ENCODE results near the gene CLIC6.
A peak's percentile ranks its signal among the peaks of the same experiment; 100 is the strongest.

Gene CLIC6

DNA sequence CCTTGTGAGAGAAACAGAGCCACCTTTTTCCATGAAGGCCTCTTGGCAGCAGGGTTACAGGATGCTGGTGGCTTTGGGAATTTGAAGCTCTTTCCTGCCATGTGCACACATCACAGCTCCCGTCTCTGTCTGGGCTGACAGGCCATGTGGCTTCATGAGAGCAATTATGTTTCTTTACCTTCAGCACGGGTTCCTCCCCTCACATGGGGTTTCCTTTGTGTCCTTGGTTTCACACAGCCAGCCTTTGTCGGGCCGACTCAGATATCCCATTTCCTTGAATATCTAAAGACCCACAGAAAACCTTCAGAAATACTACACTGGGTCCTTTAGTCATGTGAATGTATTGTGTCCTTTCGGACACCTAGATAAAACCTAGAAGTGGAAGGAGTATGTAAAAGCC lies 7.1 kb downstream of the CLIC6 start:
- in situ Hi-C loops (cut with MboI; ENCODE audit: low sequenced_read_pairs, unreplicated experiment), result no loop called here
- TF ChIP-seq, protein P1, sequence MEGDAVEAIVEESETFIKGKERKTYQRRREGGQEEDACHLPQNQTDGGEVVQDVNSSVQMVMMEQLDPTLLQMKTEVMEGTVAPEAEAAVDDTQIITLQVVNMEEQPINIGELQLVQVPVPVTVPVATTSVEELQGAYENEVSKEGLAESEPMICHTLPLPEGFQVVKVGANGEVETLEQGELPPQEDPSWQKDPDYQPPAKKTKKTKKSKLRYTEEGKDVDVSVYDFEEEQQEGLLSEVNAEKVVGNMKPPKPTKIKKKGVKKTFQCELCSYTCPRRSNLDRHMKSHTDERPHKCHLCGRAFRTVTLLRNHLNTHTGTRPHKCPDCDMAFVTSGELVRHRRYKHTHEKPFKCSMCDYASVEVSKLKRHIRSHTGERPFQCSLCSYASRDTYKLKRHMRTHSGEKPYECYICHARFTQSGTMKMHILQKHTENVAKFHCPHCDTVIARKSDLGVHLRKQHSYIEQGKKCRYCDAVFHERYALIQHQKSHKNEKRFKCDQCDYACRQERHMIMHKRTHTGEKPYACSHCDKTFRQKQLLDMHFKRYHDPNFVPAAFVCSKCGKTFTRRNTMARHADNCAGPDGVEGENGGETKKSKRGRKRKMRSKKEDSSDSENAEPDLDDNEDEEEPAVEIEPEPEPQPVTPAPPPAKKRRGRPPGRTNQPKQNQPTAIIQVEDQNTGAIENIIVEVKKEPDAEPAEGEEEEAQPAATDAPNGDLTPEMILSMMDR (IDR thresholded peaks at IDR 0.05; ENCODE audit: borderline replicate concordance, control extremely low read depth, extremely low read depth, insufficient read depth, missing control alignments), result no peak
- DNase-seq (ENCODE audit: low spot score), result no peak

DNA sequence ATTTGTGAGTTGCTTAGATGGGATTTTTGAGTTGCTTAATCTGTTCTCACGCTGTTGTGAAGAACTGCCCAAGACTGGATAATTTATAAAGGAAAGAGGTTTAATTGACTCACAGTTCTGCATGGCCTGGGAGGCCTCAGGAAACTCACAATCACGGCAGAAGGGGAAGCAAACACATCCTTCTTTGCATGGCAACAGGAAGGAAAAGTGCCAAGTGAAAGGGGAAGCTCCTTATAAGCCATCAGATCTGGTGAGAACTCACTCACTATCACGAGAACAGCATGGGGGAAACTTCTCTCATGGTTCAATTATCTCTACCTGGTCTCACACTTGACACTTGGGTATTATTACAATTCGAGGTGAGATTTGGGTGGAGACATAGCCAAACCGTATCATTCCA lies 10.3 kb downstream of the CLIC6 start:
- DNase-seq (ENCODE audit: low spot score), result no peak
- in situ Hi-C loops (cut with MboI; ENCODE audit: low sequenced_read_pairs, unreplicated experiment), result no loop called here
- TF ChIP-seq, protein P1 (IDR thresholded peaks at IDR 0.05; ENCODE audit: borderline replicate concordance, control extremely low read depth, extremely low read depth, insufficient read depth, missing control alignments), result no peak

DNA sequence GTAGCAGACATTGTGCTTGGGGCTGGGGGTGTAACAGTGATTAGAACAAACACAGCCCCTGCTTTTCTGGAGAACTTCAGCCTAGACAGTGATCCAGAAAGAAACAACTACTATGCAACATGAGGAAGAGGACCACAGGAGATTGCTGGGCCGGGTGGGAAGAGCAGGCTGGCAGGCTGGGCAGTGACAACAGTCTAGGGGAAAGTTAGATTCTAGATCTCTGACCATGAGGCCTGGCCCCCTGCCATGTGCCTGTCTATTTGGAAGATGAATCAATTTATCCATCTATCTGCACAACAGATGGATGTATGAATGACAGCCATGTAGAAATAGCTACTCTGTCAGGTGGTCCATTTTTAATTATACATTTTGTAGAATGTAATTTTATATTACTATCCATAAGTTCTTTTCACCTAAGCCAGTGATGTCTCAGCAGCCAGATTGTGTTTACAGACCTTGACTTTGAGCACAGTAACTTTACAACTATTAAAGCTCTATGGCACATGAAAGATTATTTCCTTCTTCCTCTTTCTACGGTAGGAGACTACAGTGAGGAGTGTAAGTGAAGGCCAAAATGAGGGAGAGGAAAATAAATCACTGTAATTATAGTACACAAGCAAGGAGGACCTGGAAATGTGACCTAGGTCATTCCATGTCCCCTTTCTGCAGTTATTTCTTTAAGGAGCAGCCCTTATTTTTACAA lies 15.5 kb downstream of the CLIC6 start:
- DNase-seq (ENCODE audit: low spot score), result no peak
- TF ChIP-seq, protein P1 (IDR thresholded peaks at IDR 0.05; ENCODE audit: borderline replicate concordance, control extremely low read depth, extremely low read depth, insufficient read depth, missing control alignments), result no peak
- in situ Hi-C loops (cut with MboI; ENCODE audit: low sequenced_read_pairs, unreplicated experiment), result no loop called here

DNA sequence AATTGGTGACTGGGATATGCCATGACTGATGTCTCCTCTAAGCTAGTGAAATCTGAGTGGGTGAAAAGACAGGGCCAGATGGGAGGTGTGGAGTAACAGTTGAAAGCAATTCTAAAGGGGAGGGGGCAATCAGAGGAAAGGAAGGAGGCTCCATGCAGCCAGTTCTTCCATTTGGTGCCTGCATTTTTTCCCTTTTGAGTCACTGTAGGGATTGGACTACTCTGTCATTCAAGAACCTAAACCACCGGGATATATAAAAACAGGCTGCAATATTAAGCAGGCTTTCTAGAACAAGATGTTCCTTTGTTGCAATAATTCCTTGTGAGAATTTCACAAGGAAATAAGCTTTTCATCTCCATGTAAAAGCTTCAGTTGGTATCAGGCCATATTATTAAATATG lies 18.3 kb downstream of the CLIC6 start:
- no peak for DNase-seq (ENCODE audit: low spot score)
- TF ChIP-seq, protein P1 (IDR thresholded peaks at IDR 0.05; ENCODE audit: borderline replicate concordance, control extremely low read depth, extremely low read depth, insufficient read depth, missing control alignments), result no peak
- in situ Hi-C loops (cut with MboI; ENCODE audit: low sequenced_read_pairs, unreplicated experiment), result no loop called here

DNA sequence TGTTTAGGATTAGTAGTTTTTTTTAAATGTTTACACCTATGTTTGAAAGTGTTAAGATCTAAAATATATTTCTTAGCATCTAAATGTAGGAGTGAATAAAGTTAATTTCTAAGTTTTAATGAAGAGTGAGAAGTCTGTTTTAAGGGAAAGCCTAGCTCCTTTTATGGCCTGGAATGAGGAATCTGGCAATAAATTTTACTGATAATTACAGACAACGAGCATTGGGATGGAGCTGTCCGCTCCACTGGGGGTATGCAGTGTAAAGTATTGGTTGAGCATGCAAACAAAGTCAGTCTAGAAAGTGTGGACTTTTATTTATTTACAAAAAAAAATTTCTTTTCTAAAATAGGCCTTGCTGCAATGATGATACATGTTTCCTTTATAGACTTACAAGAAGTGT lies 19.0 kb downstream of the CLIC6 start:
- TF ChIP-seq, protein P1 (IDR thresholded peaks at IDR 0.05; ENCODE audit: borderline replicate concordance, control extremely low read depth, extremely low read depth, insufficient read depth, missing control alignments), result no peak
- DNase-seq (ENCODE audit: low spot score), result no peak
- in situ Hi-C loops (cut with MboI; ENCODE audit: low sequenced_read_pairs, unreplicated experiment), result no loop called here

DNA sequence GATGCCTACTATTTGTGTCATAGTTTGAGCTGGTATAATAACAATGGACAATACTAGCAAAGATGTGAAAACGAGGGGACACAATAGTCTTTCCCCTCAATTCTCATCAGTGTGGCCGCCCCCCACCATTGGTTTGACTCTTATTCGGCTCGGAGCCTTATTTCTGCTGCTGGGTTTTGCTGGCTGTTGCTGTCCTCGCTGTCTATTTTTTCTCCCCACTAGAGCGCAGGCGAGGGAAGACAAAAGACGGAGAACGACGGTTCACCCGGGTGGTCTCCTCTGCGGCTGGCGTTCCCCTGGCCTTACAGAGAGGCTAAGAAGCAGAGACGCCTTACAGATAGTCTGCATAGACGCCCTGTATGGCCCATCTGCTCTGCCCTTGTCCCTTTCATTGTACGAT lies 19.4 kb downstream of the CLIC6 start:
- in situ Hi-C loops (cut with MboI; ENCODE audit: low sequenced_read_pairs, unreplicated experiment), result no loop called here
- no peak for DNase-seq (ENCODE audit: low spot score)
- TF ChIP-seq, protein P1 (IDR thresholded peaks at IDR 0.05; ENCODE audit: borderline replicate concordance, control extremely low read depth, extremely low read depth, insufficient read depth, missing control alignments), result peak; percentile 32

Measured in GM13976 (cell line).